Fibroblast of lung (primary cell): ENCODE results near the gene POLR1A.

Source experiments
- EZH2 ChIP-seq: IDR thresholded peaks from 2 replicates; pipeline ENCODE4 v1.5.1; 2012; ENCODE audit warnings: low read length, control low read depth, mild to moderate bottlenecking; ENCODE audit errors: missing control alignments
- TF ChIP-seq, protein P1 (sequence below), 2 donors: IDR thresholded peaks in 1 of 2; conservative IDR thresholded peaks in 1 of 2; 1 replicate in 1 of 2; 2 replicates in 1 of 2; pipeline ENCODE4 v1.5.1; 2011 to 2012; ENCODE audit warnings: low read length in 2 of 2, control low read depth in 1 of 2, inconsistent platforms in 1 of 2, low read depth in 1 of 2, mild to moderate bottlenecking in 1 of 2

GRCh38 chr2:86066915-86067314, 38.8 kb downstream of the POLR1A start:
- TF ChIP-seq, protein P1, sequence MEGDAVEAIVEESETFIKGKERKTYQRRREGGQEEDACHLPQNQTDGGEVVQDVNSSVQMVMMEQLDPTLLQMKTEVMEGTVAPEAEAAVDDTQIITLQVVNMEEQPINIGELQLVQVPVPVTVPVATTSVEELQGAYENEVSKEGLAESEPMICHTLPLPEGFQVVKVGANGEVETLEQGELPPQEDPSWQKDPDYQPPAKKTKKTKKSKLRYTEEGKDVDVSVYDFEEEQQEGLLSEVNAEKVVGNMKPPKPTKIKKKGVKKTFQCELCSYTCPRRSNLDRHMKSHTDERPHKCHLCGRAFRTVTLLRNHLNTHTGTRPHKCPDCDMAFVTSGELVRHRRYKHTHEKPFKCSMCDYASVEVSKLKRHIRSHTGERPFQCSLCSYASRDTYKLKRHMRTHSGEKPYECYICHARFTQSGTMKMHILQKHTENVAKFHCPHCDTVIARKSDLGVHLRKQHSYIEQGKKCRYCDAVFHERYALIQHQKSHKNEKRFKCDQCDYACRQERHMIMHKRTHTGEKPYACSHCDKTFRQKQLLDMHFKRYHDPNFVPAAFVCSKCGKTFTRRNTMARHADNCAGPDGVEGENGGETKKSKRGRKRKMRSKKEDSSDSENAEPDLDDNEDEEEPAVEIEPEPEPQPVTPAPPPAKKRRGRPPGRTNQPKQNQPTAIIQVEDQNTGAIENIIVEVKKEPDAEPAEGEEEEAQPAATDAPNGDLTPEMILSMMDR (conservative IDR thresholded peaks at IDR 0.05 in 1 of 2, IDR thresholded peaks at IDR 0.05 in 1 of 2; ENCODE audit: low read depth in 1 of 2, low read length in 2 of 2), result no peak
- no peak for TF ChIP-seq EZH2
